Measurements from ENCODE around the gene MEIS2.
"Not testable (repeated sequence)": the region's sequence is repeated elsewhere in the genome, so short reads cannot be mapped to it uniquely, and the experiment has no call there.

Gene MEIS2

GRCh38 chr15:36999778-37000177 lies 100.6 kb downstream of the MEIS2 start:
- H3K27me3 Mint-ChIP-seq = no peaks in the 10 kb centered on the region
- no peaks in the 10 kb centered on the region for H3K4me1 Mint-ChIP-seq (ENCODE audit: low read depth)
- no peak overlapping the region for H3K4me3 Mint-ChIP-seq

GRCh38 chr15:36996538-36997181 lies 103.7 kb downstream of the MEIS2 start:
- no peaks in the 10 kb centered on the region for H3K4me1 Mint-ChIP-seq (ENCODE audit: low read depth)
- H3K27me3 Mint-ChIP-seq = no peaks in the 10 kb centered on the region
- H3K4me3 Mint-ChIP-seq = no peak overlapping the region
- intact Hi-C loops (cut with micrococcal nuclease) = no loop called here
- peaks cover 32% of the 10 kb centered on the region for H3K9me3 Mint-ChIP-seq
- H3K27ac Mint-ChIP-seq = no peak overlapping the region
- no peaks in the 10 kb centered on the region for H3K36me3 Mint-ChIP-seq (ENCODE audit: low read depth)

More at GRCh38 chr15:36999778-37000177, 100.6 kb downstream of the MEIS2 start:
- intact Hi-C loops (cut with micrococcal nuclease) = no loop called here
- Mint-ChIP-seq H3K27ac (no peak overlapping the region), H3K36me3 (ENCODE audit: low read depth) (no peaks in the 10 kb centered on the region), H3K9me3 (peaks cover 34% of the 10 kb centered on the region)

GRCh38 chr15:36996121-36996520 lies 104.2 kb downstream of the MEIS2 start:
- H3K27ac Mint-ChIP-seq = no peak overlapping the region
- H3K4me1 Mint-ChIP-seq (ENCODE audit: low read depth) = no peaks in the 10 kb centered on the region
- no peaks in the 10 kb centered on the region for H3K27me3 Mint-ChIP-seq
- no peaks in the 10 kb centered on the region for H3K36me3 Mint-ChIP-seq (ENCODE audit: low read depth)
- no peak overlapping the region for H3K4me3 Mint-ChIP-seq
- H3K9me3 Mint-ChIP-seq = peaks cover 27% of the 10 kb centered on the region
- intact Hi-C loops (cut with micrococcal nuclease) = no loop called here

- H3K36me3 Mint-ChIP-seq (ENCODE audit: low read depth) = no peaks in the 10 kb centered on the region
- H3K27me3 Mint-ChIP-seq = no peaks in the 10 kb centered on the region
- no peak overlapping the region for H3K4me3 Mint-ChIP-seq
- H3K9me3 Mint-ChIP-seq = peaks cover 14% of the 10 kb centered on the region
- H3K4me1 Mint-ChIP-seq (ENCODE audit: low read depth) = no peaks in the 10 kb centered on the region
- intact Hi-C loops (cut with micrococcal nuclease) = no loop called here
- H3K27ac Mint-ChIP-seq = no peak overlapping the region
Observed at GRCh38 chr15:36994790-36995189, 105.6 kb downstream of the MEIS2 start.

GRCh38 chr15:36992454-36992853 lies 107.9 kb downstream of the MEIS2 start:
- intact Hi-C loops (cut with micrococcal nuclease) = no loop called here
- Mint-ChIP-seq H3K36me3 (ENCODE audit: low read depth) (no peaks in the 10 kb centered on the region), H3K9me3 (peaks cover 2% of the 10 kb centered on the region), H3K4me1 (ENCODE audit: low read depth) (no peaks in the 10 kb centered on the region), H3K4me3 (no peak overlapping the region), H3K27ac (no peak overlapping the region), H3K27me3 (no peaks in the 10 kb centered on the region)

GRCh38 chr15:36988947-36989346 lies 111.4 kb downstream of the MEIS2 start:
- Mint-ChIP-seq H3K4me3 (no peak overlapping the region), H3K9me3 (peaks cover 27% of the 10 kb centered on the region), H3K4me1 (ENCODE audit: low read depth) (no peaks in the 10 kb centered on the region), H3K27ac (no peak overlapping the region), H3K27me3 (no peaks in the 10 kb centered on the region), H3K36me3 (ENCODE audit: low read depth) (no peaks in the 10 kb centered on the region)
- intact Hi-C loops (cut with micrococcal nuclease) = no loop called here

GRCh38 chr15:36982430-36982829 lies 117.9 kb downstream of the MEIS2 start:
- no peak overlapping the region for H3K27ac Mint-ChIP-seq
- H3K9me3 Mint-ChIP-seq = peaks cover 39% of the 10 kb centered on the region
- intact Hi-C loops (cut with micrococcal nuclease) = no loop called here
- H3K36me3 Mint-ChIP-seq (ENCODE audit: low read depth) = no peaks in the 10 kb centered on the region
- no peaks in the 10 kb centered on the region for H3K27me3 Mint-ChIP-seq
- H3K4me3 Mint-ChIP-seq = no peak overlapping the region
- no peaks in the 10 kb centered on the region for H3K4me1 Mint-ChIP-seq (ENCODE audit: low read depth)

- H3K4me3 Mint-ChIP-seq; H3K27ac Mint-ChIP-seq; H3K27me3 Mint-ChIP-seq; H3K4me1 Mint-ChIP-seq (ENCODE audit: low read depth); H3K36me3 Mint-ChIP-seq (ENCODE audit: low read depth); intact Hi-C loops (cut with micrococcal nuclease): not testable (repeated sequence)
- H3K9me3 Mint-ChIP-seq = peaks cover 25% of the 10 kb centered on the region
Observed at GRCh38 chr15:36980281-36980680, 120.1 kb downstream of the MEIS2 start.

GRCh38 chr15:36978625-36979024 lies 121.7 kb downstream of the MEIS2 start:
- Mint-ChIP-seq H3K4me1 (ENCODE audit: low read depth) (no peaks in the 10 kb centered on the region), H3K27me3 (no peaks in the 10 kb centered on the region)
- intact Hi-C loops (cut with micrococcal nuclease) = no loop called here

GRCh38 chr15:36978126-36978525 lies 122.2 kb downstream of the MEIS2 start:
- intact Hi-C loops (cut with micrococcal nuclease) = no loop called here
- peaks cover 5% of the 10 kb centered on the region for H3K9me3 Mint-ChIP-seq
- H3K4me1 Mint-ChIP-seq (ENCODE audit: low read depth) = no peaks in the 10 kb centered on the region
- no peak overlapping the region for H3K4me3 Mint-ChIP-seq
- no peaks in the 10 kb centered on the region for H3K36me3 Mint-ChIP-seq (ENCODE audit: low read depth)
- no peak overlapping the region for H3K27ac Mint-ChIP-seq
- no peaks in the 10 kb centered on the region for H3K27me3 Mint-ChIP-seq

More at GRCh38 chr15:36978625-36979024, 121.7 kb downstream of the MEIS2 start:
- H3K4me3 Mint-ChIP-seq = no peak overlapping the region
- no peak overlapping the region for H3K27ac Mint-ChIP-seq
- H3K9me3 Mint-ChIP-seq = peaks cover 8% of the 10 kb centered on the region
- no peaks in the 10 kb centered on the region for H3K36me3 Mint-ChIP-seq (ENCODE audit: low read depth)

- no peaks in the 10 kb centered on the region for H3K27me3 Mint-ChIP-seq
- H3K4me3 Mint-ChIP-seq = no peak overlapping the region
- no peaks in the 10 kb centered on the region for H3K36me3 Mint-ChIP-seq (ENCODE audit: low read depth)
- H3K4me1 Mint-ChIP-seq (ENCODE audit: low read depth) = no peaks in the 10 kb centered on the region
- intact Hi-C loops (cut with micrococcal nuclease) = no loop called here
- peaks cover under 1% of the 10 kb centered on the region for H3K9me3 Mint-ChIP-seq
- no peak overlapping the region for H3K27ac Mint-ChIP-seq
Observed at GRCh38 chr15:36977659-36978058, 122.7 kb downstream of the MEIS2 start.

- no peaks in the 10 kb centered on the region for H3K4me1 Mint-ChIP-seq (ENCODE audit: low read depth)
- H3K4me3 Mint-ChIP-seq = no peak overlapping the region
- peaks cover 7% of the 10 kb centered on the region for H3K9me3 Mint-ChIP-seq
- no peak overlapping the region for H3K27ac Mint-ChIP-seq
- intact Hi-C loops (cut with micrococcal nuclease) = no loop called here
- H3K27me3 Mint-ChIP-seq = no peaks in the 10 kb centered on the region
- no peaks in the 10 kb centered on the region for H3K36me3 Mint-ChIP-seq (ENCODE audit: low read depth)
Observed at GRCh38 chr15:36972704-36973103, 127.6 kb downstream of the MEIS2 start.

- Mint-ChIP-seq H3K9me3 (peaks cover 7% of the 10 kb centered on the region), H3K27ac (no peak overlapping the region), H3K36me3 (ENCODE audit: low read depth) (no peaks in the 10 kb centered on the region), H3K27me3 (no peaks in the 10 kb centered on the region), H3K4me1 (ENCODE audit: low read depth) (no peaks in the 10 kb centered on the region), H3K4me3 (no peak overlapping the region)
- intact Hi-C loops (cut with micrococcal nuclease) = no loop called here
Observed at GRCh38 chr15:36970522-36970921, 129.8 kb downstream of the MEIS2 start.

GRCh38 chr15:36967929-36968328 lies 132.4 kb downstream of the MEIS2 start:
- peaks cover 7% of the 10 kb centered on the region for H3K9me3 Mint-ChIP-seq

GRCh38 chr15:36966708-36967107 lies 133.6 kb downstream of the MEIS2 start:
- no peak overlapping the region for H3K27ac Mint-ChIP-seq
- intact Hi-C loops (cut with micrococcal nuclease) = no loop called here
- H3K4me3 Mint-ChIP-seq = no peak overlapping the region
- H3K9me3 Mint-ChIP-seq = peaks cover 7% of the 10 kb centered on the region
- no peaks in the 10 kb centered on the region for H3K36me3 Mint-ChIP-seq (ENCODE audit: low read depth)
- H3K27me3 Mint-ChIP-seq = no peaks in the 10 kb centered on the region
- H3K4me1 Mint-ChIP-seq (ENCODE audit: low read depth) = no peaks in the 10 kb centered on the region

More at GRCh38 chr15:36967929-36968328, 132.4 kb downstream of the MEIS2 start:
- Mint-ChIP-seq H3K27ac (no peak overlapping the region), H3K27me3 (no peaks in the 10 kb centered on the region), H3K4me1 (ENCODE audit: low read depth) (no peaks in the 10 kb centered on the region), H3K4me3 (no peak overlapping the region), H3K36me3 (ENCODE audit: low read depth) (no peaks in the 10 kb centered on the region)
- intact Hi-C loops (cut with micrococcal nuclease) = no loop called here

Data from dendritic cell treated with granulocyte-macrophage colony-stimulating factor and Interleukin-4, amounts not matched to agents 40 ng/mL and 50 ng/mL, for 4 days (primary cell).